ENCODE data around the gene PYGO2. TPM values are rescaled to one million over a fixed set of nuclear protein-coding genes. Genes with fewer than 3 reads are reported as not detected.
"Not testable (repeated sequence)": the region's sequence is repeated elsewhere in the genome, so short reads cannot be mapped to it uniquely, and the experiment has no call there.

The PYGO2 gene
- total RNA-seq, 3 donors from 2014 or later (not counting 1 experiment from before 2014, with no cell fraction given): 21.6 to 32.1 (median 27.5) TPM

DNA sequence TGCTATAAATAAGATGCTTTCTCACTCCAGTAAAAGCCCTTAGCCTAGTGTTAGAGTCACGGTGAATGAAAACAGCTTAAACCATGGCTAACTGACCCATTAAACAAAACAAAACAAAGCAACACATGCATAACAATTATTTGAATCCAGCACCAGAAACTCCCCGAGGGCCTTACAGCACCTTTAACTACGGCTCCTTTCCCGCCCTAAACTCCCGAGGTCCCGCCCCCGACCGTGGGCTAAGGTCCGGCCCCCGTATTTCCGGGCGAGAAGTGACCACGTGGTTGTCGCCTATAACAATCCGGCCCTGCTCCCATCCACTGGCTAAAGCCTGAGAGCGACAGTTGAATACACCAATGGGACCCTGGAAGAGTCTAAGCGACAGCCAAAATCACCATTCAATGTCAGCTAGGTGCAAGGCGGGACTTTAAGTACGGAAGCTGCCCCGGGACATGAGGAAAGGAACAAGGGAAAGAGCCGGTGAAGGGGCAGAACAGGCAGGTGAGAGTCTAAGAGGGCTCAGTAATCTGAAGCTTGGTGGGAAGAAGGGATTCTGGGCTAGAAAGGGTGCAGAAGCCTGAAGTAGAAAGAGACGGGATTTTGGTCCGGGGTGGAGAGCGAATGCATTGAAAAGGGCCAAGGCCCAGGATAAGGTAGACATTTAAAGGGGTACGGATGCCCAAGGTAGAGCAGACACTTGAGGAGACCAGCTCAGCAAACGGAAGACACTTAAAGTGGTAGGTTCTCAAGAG is 21.5 kb upstream of the PYGO2 start, which contains the start of gene FLAD1:
Gene FLAD1, plus strand, starts transcription at position 448 of the 752 bp plus-strand sequence. CDS start 351 bp downstream, outside the sequence.
- WGBS (ENCODE audit: insufficient coverage): under 1% methylated on average over 26 of the region's 26 CpGs
- H3K27me3 Mint-ChIP-seq (ENCODE audit: low read depth in 2 of 2): no peaks in the 10 kb centered on the region
- DNase-seq (peak; percentile 85 to 99), ATAC-seq (peak; percentile 98 to 100 (median 99))
- no peaks in the 10 kb centered on the region for H3K27me3 ChIP-seq (ENCODE audit: control insufficient read depth, insufficient read depth, low read length)
- no peaks in the 10 kb centered on the region for H3K9me3 Mint-ChIP-seq
- intact Hi-C loops (cut with micrococcal nuclease): loop anchor here (1.0 kb wide), 3 partner anchors 9 to 46 kb away; partner anchors contain the start of gene CKS1B
- H3K36me3 Mint-ChIP-seq: no peaks in the 10 kb centered on the region
- H3K36me3 ChIP-seq (ENCODE audit: control insufficient read depth, insufficient read depth, low read length): peaks cover 11% of the 10 kb centered on the region
- peak within 1 kb of the TSS; percentile 59 for H3K4me3 ChIP-seq (ENCODE audit: low read length)
- peaks cover 16% of the 10 kb centered on the region for H3K4me1 ChIP-seq (ENCODE audit: control insufficient read depth, insufficient read depth, low read length)
- H3K4me1 Mint-ChIP-seq: peaks cover 0 to 6% of the 10 kb centered on the region in 2 donors
- no peak within 1 kb of the TSS for H3K4me3 Mint-ChIP-seq
- peak within 1 kb of the TSS; percentile 51 for H3K27ac ChIP-seq (ENCODE audit: low read length)
- H3K27ac Mint-ChIP-seq: no peak within 1 kb of the TSS
- TF ChIP-seq, protein P1, sequence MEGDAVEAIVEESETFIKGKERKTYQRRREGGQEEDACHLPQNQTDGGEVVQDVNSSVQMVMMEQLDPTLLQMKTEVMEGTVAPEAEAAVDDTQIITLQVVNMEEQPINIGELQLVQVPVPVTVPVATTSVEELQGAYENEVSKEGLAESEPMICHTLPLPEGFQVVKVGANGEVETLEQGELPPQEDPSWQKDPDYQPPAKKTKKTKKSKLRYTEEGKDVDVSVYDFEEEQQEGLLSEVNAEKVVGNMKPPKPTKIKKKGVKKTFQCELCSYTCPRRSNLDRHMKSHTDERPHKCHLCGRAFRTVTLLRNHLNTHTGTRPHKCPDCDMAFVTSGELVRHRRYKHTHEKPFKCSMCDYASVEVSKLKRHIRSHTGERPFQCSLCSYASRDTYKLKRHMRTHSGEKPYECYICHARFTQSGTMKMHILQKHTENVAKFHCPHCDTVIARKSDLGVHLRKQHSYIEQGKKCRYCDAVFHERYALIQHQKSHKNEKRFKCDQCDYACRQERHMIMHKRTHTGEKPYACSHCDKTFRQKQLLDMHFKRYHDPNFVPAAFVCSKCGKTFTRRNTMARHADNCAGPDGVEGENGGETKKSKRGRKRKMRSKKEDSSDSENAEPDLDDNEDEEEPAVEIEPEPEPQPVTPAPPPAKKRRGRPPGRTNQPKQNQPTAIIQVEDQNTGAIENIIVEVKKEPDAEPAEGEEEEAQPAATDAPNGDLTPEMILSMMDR (IDR thresholded peaks at IDR 0.05): no peak
- no peaks in the 10 kb centered on the region for H3K9me3 ChIP-seq (ENCODE audit: control insufficient read depth, insufficient read depth, low read length)

DNA sequence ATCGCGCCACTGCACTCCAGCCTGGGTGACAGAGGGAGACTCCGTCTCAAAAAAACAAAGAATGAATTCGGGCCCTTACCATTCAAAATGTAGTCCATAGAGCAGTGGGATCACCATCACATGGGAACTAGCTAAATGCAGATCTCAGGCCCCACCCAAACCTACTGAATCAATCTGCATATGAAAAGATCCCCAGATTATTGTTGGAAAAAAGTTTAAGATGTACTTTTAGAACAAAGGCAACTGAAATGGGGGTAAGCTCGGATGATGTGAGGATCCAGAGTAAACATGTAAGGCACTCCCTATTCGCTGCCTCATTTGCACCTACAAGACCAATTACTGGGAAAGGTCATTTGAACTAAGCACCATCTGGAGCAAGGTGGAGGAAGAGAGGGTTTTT is 20.8 kb upstream of the PYGO2 start:
- H3K27me3 Mint-ChIP-seq (ENCODE audit: low read depth in 2 of 2): no peaks in the 10 kb centered on the region
- ATAC-seq: no peak
- H3K36me3 ChIP-seq (ENCODE audit: control insufficient read depth, insufficient read depth, low read length): peaks cover 6% of the 10 kb centered on the region
- DNase-seq: no peak
- H3K27me3 ChIP-seq (ENCODE audit: control insufficient read depth, insufficient read depth, low read length): no peaks in the 10 kb centered on the region
- no peaks in the 10 kb centered on the region for H3K36me3 Mint-ChIP-seq
- WGBS (ENCODE audit: insufficient coverage): 94% methylated on average over 5 of the region's 6 CpGs
- peak overlapping the region; percentile 1 for H3K27ac ChIP-seq (ENCODE audit: low read length)
- no peak overlapping the region for H3K4me3 Mint-ChIP-seq
- peaks cover 16% of the 10 kb centered on the region for H3K4me1 ChIP-seq (ENCODE audit: control insufficient read depth, insufficient read depth, low read length)
- H3K4me1 Mint-ChIP-seq: peaks cover 0 to 6% of the 10 kb centered on the region in 2 donors
- no peaks in the 10 kb centered on the region for H3K9me3 ChIP-seq (ENCODE audit: control insufficient read depth, insufficient read depth, low read length)
- TF ChIP-seq, protein P1 (IDR thresholded peaks at IDR 0.05): no peak
- H3K27ac Mint-ChIP-seq: no peak overlapping the region
- H3K9me3 Mint-ChIP-seq: no peaks in the 10 kb centered on the region
- H3K4me3 ChIP-seq (ENCODE audit: low read length): peak overlapping the region; percentile 8
- intact Hi-C loops (cut with micrococcal nuclease): no loop called here

DNA sequence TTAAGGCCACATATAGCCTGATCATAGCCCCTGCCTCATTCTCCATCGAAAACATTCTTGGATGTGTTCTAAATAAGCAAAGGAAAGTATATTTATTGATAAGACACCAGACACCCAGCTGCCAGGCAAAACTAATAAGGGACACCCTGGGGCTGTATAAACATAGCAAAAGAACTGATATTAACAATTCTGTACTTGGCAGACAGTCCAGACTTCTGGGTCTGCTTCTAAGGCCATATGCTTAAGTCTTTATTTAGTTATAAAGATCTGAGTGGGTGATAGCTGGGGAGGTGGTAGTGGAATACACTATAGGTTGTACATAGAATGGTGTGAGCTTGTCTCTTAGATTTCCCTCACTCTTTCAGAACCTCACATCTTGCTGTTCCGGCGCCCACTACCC is 16.8 kb upstream of the PYGO2 start:
- Mint-ChIP-seq H3K9me3 (no peaks in the 10 kb centered on the region), H3K27ac (no peak overlapping the region), H3K4me3 (no peak overlapping the region), H3K4me1 (no peaks in the 10 kb centered on the region), H3K36me3 (no peaks in the 10 kb centered on the region), H3K27me3 (ENCODE audit: low read depth in 2 of 2) (no peaks in the 10 kb centered on the region)
- WGBS (ENCODE audit: insufficient coverage): no CpG with 5 or more reads among the region's 3 CpGs
- intact Hi-C loops (cut with micrococcal nuclease): no loop called here
- H3K27ac ChIP-seq (ENCODE audit: low read length): no peak overlapping the region
- ATAC-seq: no peak
- no peak for DNase-seq
- H3K9me3 ChIP-seq (ENCODE audit: control insufficient read depth, insufficient read depth, low read length): no peaks in the 10 kb centered on the region
- TF ChIP-seq, protein P1 (IDR thresholded peaks at IDR 0.05): no peak
- no peaks in the 10 kb centered on the region for H3K27me3 ChIP-seq (ENCODE audit: control insufficient read depth, insufficient read depth, low read length)
- no peaks in the 10 kb centered on the region for H3K36me3 ChIP-seq (ENCODE audit: control insufficient read depth, insufficient read depth, low read length)
- H3K4me1 ChIP-seq (ENCODE audit: control insufficient read depth, insufficient read depth, low read length): peaks cover 20% of the 10 kb centered on the region
- no peak overlapping the region for H3K4me3 ChIP-seq (ENCODE audit: low read length)

DNA sequence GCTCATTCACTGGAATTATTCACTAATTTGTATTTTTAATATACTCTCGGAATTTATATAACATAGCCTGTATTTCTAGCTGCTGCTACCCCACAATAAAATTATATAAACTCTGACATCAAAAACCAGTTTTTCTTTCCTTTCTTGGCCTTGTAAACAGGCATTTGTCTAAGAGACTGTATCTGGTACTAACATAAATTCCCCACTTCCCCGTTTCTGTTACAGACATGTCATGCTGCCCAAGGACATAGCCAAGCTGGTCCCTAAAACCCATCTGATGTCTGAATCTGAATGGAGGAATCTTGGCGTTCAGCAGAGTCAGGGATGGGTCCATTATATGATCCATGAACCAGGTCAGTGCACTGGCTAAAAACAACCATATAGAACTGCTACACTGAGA is 16.2 kb upstream of the PYGO2 start:
- H3K4me3 ChIP-seq (ENCODE audit: low read length); H3K36me3 Mint-ChIP-seq; H3K27ac ChIP-seq (ENCODE audit: low read length); H3K27me3 ChIP-seq (ENCODE audit: control insufficient read depth, insufficient read depth, low read length); H3K36me3 ChIP-seq (ENCODE audit: control insufficient read depth, insufficient read depth, low read length); ATAC-seq; H3K27ac Mint-ChIP-seq; H3K27me3 Mint-ChIP-seq (ENCODE audit: low read depth in 2 of 2); intact Hi-C loops (cut with micrococcal nuclease); DNase-seq; H3K4me1 Mint-ChIP-seq; H3K9me3 ChIP-seq (ENCODE audit: control insufficient read depth, insufficient read depth, low read length); H3K9me3 Mint-ChIP-seq: not testable (repeated sequence)
- peak overlapping the region; percentile 45 for H3K4me3 Mint-ChIP-seq
- peaks cover 26% of the 10 kb centered on the region for H3K4me1 ChIP-seq (ENCODE audit: control insufficient read depth, insufficient read depth, low read length)
- WGBS (ENCODE audit: insufficient coverage): 74% methylated on average over 3 of the region's 3 CpGs

Measured in natural killer cell (primary cell).